Measurements from ENCODE around the gene ATP13A2.

ATP13A2 gene

DNA sequence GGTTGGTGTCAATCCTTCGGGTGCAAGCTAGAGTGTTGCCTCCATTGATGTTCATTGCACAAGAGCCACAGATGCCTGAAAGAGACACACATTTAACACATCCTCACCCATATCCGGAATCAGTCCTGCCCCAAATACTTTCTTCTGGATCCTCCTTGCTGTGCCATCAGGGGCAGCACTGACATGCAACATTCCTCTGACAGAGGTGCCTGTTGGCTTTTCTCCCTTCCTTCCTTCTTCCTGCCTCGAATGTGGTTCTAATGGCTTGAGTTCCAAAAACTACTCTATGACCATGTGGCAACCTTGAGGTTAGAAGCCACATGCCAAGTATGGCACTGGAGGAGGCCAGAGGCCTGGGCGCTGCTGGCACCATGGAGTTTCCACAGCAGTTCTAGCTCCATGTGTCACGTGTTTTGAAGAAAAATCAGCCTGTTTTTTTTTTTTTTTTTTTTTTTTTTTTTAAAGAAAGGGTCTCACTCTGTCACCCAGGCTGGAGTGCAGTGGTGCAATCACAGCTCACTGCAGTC, 17.0 kb upstream of the ATP13A2 start:
- no peak for DNase-seq (ENCODE audit: low spot score)

DNA sequence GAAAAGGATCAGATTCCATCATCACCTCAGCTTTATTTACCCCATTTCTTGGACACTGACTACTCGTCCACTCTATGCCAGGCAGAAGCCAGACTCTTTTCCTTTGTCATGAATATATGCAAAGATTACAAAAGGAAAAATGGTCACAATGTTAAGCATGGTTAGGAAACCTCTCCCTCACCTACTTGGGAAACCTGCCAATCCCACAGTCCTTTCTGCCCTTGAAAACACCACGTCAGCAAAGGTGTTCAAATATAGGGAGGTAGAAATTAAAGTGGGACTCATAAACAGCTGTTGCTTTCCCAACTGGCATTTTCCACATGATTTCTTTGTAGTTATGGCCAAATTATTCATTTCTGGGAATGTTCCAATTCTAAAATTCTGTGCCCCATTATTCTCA, 16.2 kb upstream of the ATP13A2 start:
- DNase-seq (ENCODE audit: low spot score): no peak

DNA sequence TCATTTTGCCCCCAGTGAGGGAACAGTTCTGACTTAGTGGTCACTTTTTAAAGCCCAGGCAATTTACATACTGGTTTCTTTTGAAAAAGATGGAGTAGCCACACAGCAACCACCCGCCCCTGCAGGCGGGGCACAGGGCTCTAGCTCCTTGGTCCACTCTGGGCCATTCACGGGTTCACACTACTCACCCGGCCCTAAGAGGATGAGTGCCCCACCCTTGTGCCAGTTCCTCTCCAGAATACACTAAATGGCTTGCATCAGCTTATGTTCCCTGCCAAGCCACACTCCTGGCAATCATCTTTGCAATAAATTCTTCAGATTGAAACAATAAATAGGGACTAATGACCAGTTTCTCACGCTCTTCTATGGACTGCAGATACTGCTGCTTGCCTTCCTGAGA, 15.7 kb upstream of the ATP13A2 start:
- DNase-seq (ENCODE audit: low spot score): peak; percentile 68

DNA sequence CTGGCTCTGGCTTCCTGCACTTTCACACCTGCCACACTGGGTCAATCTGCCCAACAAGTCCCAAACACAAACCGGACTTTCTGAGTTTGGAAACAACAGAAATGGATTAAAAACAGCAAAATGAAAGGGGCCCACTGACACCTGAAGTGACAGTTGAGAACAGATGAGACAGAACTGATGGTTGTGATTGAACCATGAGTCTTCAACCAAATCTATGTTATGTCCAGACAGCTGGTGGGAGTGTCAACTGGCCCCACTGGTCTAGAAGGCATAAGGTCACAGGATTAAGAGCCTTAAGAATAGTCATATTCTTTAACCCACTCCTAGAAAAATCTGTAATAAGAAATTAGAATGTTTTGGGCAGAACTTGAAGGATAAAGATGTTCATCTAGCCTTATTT, 13.0 kb upstream of the ATP13A2 start:
- no peak for DNase-seq (ENCODE audit: low spot score)

DNA sequence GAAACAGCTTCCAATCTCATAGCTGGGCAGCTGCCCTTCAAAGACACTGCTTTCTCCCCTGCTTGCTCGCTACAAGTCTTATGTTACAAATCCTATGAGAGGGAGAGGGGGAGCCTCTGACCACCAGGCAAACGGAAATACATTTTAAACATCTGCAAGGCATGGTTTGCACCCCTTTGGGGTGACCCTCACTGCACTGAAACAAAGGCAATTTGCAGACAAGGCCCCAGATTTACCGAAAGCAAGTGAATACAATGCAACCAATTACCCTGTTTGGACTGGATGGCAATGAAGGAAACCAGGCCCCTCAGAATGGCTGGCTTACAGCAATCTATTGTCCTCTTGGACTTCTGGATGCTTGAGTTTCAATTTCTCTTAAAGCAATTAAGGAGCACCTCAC, 11.8 kb upstream of the ATP13A2 start:
- DNase-seq (ENCODE audit: low spot score): no peak

DNA sequence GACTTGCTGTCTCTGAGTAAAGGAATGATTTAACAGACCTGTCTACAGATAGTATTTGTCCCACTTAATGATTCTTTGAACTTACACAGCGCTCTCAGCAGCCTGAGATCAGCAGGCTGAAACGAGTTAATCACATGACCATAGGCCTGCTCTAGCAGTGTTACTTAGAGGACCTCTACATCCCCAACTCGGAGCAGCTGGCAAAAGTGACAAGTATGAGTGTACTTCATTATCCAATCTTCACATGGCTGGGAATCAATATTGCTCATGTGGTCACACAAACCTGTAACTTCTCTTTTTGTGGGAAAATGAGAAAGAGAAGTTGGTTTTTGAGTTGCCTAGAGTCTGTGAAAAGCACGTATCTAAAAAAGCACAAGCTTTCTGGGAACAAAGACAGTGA, 11.4 kb upstream of the ATP13A2 start:
- DNase-seq (ENCODE audit: low spot score): no peak

DNA sequence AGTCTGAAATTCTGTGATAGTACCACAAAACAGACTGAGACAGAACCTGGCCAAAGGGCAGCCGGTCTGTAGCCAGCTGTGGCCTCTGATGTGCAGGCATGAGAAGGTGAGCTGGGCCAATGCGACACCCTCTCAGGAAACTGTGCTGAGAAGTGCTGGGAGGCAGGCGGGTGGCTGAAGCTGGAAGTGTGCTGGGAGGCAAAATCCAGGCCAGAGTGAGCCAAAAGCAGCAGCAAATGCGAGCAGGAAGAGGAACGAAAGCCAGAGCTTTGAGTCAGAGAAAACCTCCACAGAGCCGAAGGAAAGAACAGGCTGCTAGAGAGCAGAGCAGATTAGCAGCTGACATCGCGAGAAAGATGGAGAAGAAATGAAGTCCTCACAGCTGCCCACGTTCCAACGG, 10.2 kb upstream of the ATP13A2 start:
- no peak for DNase-seq (ENCODE audit: low spot score)

DNA sequence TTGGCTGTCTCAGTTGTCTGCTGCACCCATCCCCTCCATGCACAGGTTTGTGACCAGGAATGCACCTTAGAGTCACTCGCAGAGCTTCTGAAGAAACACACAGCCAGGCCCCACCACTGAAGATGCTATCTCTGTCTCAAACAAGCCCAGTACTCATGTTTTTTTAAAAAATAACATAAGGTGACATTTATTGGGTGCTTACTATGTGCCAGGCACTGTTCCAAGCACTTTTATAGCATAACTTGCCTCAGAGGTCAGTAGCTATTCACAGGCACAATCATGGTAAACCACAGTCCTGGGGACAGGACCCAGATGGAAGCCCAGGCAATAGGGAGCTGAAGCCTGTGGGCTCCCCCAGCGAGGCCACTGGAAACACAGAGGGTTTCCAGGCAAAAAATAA, 8.8 kb upstream of the ATP13A2 start:
- DNase-seq (ENCODE audit: low spot score): no peak

DNA sequence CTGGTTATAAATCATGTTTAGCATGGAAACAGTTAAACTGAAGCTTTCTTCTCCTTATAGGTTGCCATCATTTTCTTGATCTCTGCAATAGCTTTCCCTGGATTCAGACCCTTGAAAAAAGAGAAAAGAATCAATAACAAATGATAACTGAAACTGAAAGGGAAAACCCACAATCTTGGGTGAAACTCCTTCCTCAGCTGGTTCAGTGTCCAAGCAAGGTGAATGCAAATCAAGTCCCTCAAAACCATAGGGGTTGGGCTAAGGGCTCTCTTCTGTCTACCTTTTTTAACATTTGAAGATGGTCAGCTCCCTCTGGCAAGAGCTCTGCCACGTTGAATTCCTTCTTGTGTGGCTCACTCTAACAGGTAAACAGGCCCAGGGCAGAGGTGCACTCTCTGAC, 7.1 kb upstream of the ATP13A2 start:
- DNase-seq (ENCODE audit: low spot score): no peak

DNA sequence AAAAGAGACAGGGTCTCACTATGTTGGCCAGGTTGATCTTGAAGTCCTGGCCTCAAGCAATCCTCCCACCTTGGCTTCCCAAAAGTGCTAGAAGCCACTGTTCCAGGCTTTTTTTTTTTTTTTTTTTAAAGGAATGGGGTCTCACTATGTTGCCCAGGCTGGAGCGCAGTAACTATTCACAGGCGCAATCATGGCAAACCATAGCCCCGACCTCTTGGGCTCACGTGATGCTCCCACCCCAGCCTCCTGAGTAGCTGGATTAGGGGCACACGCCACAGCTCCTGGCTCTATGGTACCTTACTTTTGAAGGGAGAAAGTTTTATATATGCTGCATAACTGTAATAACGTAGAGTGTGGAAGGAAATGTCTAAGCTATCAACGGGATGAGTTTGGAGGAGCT, 5.7 kb upstream of the ATP13A2 start:
- no peak for DNase-seq (ENCODE audit: low spot score)

DNA sequence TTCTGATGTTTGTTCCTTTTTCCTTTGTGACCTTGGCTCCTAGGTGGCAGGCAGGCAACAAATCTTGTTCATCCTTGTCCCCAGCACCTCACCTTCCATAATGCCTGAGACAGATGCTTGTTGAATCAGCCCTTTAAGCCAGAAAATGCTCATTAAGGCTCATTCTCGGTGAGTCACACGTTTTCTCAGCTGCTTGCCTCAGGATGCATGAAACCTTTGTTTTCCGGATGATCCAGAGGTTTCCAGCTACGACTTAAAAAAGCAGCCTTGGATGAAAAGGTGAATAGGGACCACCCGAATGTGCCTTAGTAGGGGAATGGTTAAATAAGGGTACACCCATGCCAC, 4.6 kb upstream of the ATP13A2 start:
- DNase-seq (ENCODE audit: low spot score): peak; percentile 16

DNA sequence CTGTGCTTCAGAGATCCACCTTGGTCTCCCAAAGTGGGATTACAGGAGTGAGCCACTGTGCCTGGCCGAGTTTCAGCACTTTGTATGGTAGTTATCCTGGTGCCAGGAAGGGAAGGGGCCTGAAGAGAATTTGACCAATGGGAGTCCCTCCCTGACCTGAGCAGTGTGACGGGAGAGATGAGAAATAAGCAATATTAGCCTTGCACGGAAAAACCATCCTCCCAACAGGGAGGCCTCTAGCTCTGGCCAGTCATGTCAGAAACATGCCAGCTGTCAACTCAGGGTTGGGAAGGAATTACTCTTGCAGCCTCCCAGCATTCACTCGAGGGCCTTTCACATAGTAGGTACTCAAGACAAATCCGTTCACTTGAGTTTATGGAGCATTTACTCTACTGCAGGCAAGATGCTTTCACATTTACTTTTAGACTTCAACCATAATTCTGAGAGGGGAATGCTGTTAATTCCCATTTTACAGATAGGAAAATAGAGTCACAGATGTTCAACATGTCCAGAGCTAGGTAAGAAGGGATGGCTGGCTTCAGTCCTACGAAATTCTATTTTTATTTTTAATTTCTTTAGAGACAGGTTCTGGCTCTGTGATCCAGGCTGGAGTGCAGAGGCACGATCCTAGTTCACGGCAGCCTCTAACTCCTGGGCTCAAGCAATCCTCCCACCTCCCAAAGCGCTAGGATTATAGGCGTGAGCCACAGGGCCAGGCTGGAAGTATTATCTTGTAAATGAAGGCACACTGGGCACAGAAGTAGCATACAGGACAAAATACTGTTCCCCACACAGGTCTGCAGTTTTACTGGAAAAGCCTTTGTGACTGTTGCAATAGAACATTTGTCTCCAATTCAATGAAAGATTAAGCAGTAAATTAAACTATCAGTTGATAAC, 3.2 kb upstream of the ATP13A2 start:
- no peak for DNase-seq (ENCODE audit: low spot score)

DNA sequence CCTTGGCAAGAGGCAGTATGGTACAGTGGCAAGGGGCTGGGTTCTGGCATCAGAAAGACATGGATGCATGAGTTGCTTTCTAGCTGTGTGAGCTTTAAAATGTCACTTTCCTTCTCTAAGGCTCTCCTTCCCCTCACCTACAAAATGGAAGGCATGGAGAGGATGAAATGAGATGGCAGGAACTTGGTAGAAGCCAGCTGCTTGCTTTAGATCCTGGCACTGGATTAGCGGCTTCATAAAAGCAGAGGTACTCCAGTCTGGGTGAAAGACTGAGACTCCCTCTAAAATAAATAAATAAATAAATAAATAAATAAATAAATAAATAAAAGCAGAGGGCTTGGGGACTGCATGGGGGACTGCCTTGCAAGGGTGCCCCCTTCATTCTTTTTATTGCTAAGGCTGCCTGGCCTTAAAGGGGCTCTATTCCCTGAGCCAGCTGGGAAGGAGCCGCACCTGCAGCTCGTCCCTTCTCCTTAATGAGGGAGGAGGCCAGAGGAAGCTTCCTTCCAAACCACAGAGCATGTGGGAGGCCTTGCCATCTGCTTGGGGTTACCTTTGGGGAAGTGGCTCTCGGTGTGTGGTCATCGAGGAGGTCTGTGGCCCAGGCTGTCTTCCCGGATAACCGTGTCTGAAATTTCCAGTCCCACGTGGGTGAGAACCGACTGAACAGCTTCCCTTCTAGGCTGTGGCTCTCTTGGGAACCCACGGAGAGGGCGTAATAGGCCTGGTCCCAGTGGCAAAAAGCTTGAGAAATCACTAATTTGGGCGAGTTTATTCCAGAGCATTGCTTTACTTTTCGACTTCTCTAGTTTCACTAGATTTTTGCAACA, 2.0 kb upstream of the ATP13A2 start:
- no peak for DNase-seq (ENCODE audit: low spot score)

DNA sequence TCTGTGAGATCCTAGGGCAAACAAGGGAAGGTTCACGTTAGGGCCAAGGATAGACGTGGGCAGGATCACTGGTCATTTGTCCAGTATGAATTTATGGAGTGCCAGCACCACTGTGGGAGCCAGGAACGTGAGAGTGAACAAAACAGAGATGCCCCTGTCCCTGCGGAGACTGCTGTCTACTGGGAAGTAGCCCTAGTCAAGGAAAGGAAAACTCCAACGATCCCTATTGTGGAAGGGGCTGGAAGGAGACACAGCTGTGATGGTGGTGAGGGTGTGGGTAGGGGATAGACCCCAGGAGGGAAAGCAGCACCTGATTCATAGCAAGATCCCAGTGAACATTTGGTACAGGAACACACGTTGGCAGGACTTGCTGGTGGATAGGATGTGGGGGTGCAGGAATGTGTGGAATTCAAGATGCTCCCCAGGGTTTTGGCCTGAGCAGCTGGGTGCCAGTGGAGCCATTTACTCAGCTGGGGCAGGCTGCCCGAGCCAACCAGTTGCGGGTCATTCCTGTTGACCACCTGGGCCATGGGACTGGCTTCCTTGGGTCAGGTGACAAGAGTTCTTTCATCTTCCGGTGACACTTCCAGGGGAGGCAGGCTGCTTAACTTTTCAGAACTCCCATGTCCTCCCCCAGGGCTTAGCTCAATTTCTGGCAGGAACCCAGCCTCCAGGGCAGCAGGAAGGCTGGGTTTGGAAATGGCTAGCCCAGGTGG, 1.2 kb upstream of the ATP13A2 start:
- peak; percentile 75 for DNase-seq (ENCODE audit: low spot score)

DNA sequence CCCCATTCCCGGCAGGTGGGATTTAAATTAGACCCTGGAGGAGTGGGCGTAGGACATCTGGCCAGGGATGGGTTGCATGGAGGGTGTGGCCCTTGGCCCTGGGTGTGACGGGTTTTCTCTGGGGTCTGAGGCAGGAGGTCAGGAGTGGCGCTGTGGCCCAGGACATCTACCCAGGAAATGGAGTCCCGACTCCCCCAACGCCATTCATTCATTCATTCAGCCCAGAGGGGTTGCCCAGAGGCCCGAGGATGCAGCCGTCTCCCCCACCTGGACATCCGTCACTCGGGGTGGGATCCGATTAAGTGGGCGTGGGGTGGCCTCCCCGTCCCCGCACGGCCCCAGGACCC, 663 bp downstream of the ATP13A2 start:
- DNase-seq (ENCODE audit: low spot score): no peak

DNA sequence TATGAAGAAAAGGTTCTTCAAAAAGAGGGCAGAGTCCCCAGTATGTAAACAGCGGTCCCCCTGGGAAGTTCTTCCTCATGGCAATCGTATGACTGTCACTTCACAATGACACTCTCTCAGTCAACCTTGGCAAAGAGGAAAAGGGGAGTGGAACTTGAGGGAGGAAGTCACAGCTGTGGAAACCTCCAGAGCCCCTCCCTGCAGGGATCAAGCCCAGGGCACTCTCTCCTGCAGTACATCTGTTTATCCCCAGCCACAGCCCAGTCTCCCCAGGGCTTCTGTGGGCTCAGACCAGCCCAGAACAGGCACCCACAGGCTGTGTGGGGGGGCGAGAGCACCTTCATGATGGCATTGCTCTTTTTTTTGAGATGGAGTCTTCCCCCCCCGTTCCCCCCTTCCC, 2.0 kb downstream of the ATP13A2 start:
- DNase-seq (ENCODE audit: low spot score): peak; percentile 28

DNA sequence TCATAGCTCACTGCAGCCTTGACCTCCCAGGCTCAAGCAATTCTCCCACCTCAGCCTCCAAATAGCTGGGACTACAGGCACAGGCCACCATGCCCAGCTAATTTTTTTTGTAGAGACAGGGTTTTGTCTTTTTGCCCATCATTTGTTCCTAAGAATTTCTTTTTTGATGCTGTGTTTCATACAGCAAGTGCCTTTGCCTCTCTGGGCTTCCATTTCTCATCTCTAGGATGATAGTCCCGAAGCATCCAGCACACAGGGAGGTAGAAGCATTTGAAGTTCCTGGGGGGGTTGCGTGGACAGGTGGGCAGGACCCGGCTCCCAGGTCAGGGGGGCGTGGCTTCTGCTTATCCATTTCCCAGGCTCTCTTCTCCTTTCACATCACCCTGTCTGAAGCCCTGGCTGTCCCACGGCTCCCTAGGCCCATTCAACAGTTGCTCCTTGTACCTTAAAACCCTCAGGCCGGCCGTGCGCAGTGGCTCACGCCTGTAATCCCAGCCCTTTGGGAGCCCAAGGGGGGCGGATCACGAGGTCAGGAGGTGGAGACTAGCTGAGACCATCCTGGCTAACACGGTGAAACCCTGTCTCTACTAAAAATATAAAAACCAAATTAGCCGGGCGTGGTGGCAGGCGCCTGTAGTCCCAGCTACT, 3.4 kb downstream of the ATP13A2 start:
- no peak for DNase-seq (ENCODE audit: low spot score)

DNA sequence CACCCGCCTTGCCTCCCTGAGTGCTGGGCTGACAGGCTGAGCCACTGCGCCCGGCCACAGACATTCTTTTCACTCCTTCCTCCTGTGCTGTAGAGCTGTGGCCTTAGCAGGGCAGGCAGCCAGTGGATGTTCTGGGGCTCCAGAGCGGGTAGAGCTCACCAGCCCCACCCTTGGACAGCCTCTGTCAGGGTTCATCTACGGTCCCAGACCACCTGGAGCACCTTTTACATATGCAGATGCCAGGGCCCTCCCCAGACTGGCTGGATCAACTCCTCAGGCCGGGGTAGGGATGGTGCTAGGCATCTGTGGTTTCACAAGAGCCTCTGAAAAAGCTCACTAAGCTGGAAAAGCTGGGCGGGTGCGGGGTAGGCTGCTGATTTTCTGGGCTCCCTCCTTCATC, 4.6 kb downstream of the ATP13A2 start:
- peak; percentile 14 for DNase-seq (ENCODE audit: low spot score)

DNA sequence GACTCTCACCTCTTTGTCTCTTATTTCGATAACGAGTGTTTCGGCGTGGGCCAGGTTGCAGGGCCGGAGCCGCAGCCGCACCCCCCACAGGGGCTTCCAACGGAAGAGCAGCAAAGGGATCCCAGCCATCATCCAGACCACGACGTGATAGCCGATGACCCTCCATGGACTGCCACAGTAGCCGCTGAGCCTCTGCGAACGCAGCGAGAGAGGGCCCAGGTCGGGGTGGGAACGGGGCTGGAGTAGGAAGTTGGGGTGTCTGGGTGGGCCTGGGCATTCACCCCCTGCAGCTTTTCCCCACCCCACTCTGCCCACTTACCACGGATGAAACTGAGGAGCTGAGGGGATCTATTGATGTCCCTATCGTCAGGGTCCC, 6.4 kb downstream of the ATP13A2 start:
- DNase-seq (ENCODE audit: low spot score): no peak

DNA sequence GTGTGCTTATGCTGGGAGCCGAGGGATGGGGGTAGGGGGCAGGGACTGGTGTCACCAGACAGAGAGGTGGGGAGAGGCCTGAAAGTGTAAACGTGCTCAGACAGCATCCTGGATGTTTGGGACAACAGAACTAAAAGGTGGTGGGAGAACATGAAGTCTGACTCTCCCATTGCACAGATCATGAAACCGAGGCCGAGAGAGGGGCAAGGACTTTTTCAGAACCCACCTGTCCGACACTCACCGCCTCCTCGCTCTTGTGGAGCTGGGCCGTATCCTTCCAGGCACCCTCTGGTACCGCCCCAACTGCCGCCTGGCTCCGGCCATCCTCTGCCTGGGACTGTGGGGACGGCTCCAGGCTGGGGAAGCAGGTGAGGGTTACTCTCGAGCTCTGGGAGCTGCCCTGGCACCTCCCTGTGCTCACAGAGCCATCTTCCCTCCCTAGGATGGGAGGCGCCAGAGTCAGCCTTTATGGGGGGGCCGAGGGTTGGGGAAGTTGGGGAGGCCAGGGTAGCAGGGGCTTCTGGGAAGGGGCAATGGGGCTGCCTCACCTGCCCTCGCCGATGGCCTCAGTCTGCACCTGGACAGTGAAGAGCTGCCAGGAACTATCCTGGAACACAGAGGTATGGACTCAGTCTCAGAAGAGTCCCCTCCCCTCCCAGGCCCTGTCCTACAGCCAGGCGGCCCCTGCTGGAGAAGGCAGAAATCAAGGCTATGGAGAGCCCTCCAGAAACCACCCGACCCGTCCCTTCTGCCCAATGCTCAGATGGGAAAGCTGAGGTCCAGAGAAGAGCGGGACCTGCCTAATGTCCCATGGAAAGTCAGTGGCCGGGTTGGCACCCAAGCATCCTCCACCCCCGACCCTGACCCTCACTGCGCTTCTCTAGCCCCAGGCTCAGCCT, 7.0 kb downstream of the ATP13A2 start:
- peak; percentile 21 for DNase-seq (ENCODE audit: low spot score)

DNA sequence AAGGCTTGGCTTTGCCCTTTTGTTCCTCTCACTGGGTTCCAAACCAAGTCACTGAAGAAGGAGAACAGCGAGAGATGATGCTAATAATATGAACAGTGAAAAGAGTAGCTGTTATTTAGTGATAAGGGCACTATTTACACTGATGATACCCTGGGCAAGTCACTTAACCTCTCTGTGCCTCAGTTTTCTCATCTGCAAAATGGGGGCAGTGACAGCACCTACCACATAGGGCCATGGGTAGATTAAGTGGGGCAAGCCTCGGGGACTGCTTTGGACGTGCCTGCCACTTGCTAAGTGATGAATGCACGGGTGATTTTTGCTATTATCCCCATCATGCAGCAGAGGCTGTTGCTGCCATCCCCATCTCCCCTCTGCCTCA, 9.2 kb downstream of the ATP13A2 start:
- DNase-seq (ENCODE audit: low spot score): no peak

Data from GM03348 (cell line).